NCI-H345 (cell line): Measurements from ENCODE around the gene CTNNA3.

Source experiments
- DNase-seq: peaks from one replicate; lab custom pipeline; 2025; lab: John Stamatoyannopoulos, UW

Gene CTNNA3

GRCh38 chr10:66931340-66931948 lies 764.6 kb downstream of the CTNNA3 start:
- DNase-seq = peak; percentile 9

- DNase-seq = no peak
Observed at GRCh38 chr10:66929375-66929774, 766.6 kb downstream of the CTNNA3 start.

GRCh38 chr10:66928776-66929175 lies 767.2 kb downstream of the CTNNA3 start:
- DNase-seq = no peak

GRCh38 chr10:66927971-66928770 lies 767.8 kb downstream of the CTNNA3 start:
- no peak for DNase-seq

GRCh38 chr10:66927251-66927935 lies 768.6 kb downstream of the CTNNA3 start:
- DNase-seq = no peak

GRCh38 chr10:66926841-66927240 lies 769.2 kb downstream of the CTNNA3 start:
- DNase-seq = no peak

- peak; percentile 0 for DNase-seq
Observed at GRCh38 chr10:66925896-66926715, 769.9 kb downstream of the CTNNA3 start, which contains the start of gene LRRTM3. LRRTM3 (plus strand) TSS chr10:66926036.

- no peak for DNase-seq
Observed at GRCh38 chr10:66925373-66925772, 770.6 kb downstream of the CTNNA3 start.

- no peak for DNase-seq
Observed at GRCh38 chr10:66924674-66925345, 771.2 kb downstream of the CTNNA3 start.

- no peak for DNase-seq
Observed at GRCh38 chr10:66919248-66919647, 776.7 kb downstream of the CTNNA3 start.

GRCh38 chr10:66917104-66917503 lies 778.9 kb downstream of the CTNNA3 start:
- no peak for DNase-seq

- no peak for DNase-seq
Observed at GRCh38 chr10:66916030-66916429, 780.0 kb downstream of the CTNNA3 start.

- no peak for DNase-seq
Observed at GRCh38 chr10:66910671-66911070, 785.3 kb downstream of the CTNNA3 start.

GRCh38 chr10:66892871-66893270 lies 803.1 kb downstream of the CTNNA3 start:
- DNase-seq = no peak

GRCh38 chr10:66888237-66888636 lies 807.8 kb downstream of the CTNNA3 start:
- DNase-seq = no peak

GRCh38 chr10:66886848-66887247 lies 809.1 kb downstream of the CTNNA3 start:
- no peak for DNase-seq

- no peak for DNase-seq
Observed at GRCh38 chr10:66882271-66882670, 813.7 kb downstream of the CTNNA3 start.

- DNase-seq = no peak
Observed at GRCh38 chr10:66881814-66882213, 814.2 kb downstream of the CTNNA3 start.

GRCh38 chr10:66880826-66881225 lies 815.2 kb downstream of the CTNNA3 start:
- DNase-seq = no peak

- no peak for DNase-seq
Observed at GRCh38 chr10:66880292-66880691, 815.7 kb downstream of the CTNNA3 start.

GRCh38 chr10:66877361-66877760 lies 818.6 kb downstream of the CTNNA3 start:
- no peak for DNase-seq

GRCh38 chr10:66869635-66870034 lies 826.4 kb downstream of the CTNNA3 start:
- no peak for DNase-seq
